ENCODE results near the gene RARA.
A peak's percentile ranks its signal among the peaks of the same experiment; 100 is the strongest.
"Not testable (repeated sequence)": the region's sequence is repeated elsewhere in the genome, so short reads cannot be mapped to it uniquely, and the experiment has no call there.

Gene RARA

GRCh38 chr17:40361063-40361924, 52.3 kb downstream of the RARA start:
- no peak for DNase-seq

GRCh38 chr17:40361925-40362695, 53.1 kb downstream of the RARA start:
- DNase-seq: no peak

GRCh38 chr17:40362696-40363110, 53.7 kb downstream of the RARA start:
- DNase-seq: peak; percentile 67

- DNase-seq: peak; percentile 37
These were observed 54.3 kb downstream of the RARA start for GRCh38 chr17:40363111-40363827.

- no peak for DNase-seq
These were observed 55.3 kb downstream of the RARA start, which contains the start of gene GJD3 for GRCh38 chr17:40364121-40364861. GJD3 (minus strand) TSS chr17:40364737; CDS start chr17:40363815, 922 bp downstream.

GRCh38 chr17:40364906-40365305, 55.9 kb downstream of the RARA start:
- DNase-seq: no peak

- DNase-seq: no peak
These were observed 57.3 kb downstream of the RARA start for GRCh38 chr17:40366076-40366860.

- no peak for DNase-seq
These were observed 58.0 kb downstream of the RARA start for GRCh38 chr17:40366861-40367518.

GRCh38 chr17:40367728-40368127, 58.7 kb downstream of the RARA start:
- not testable (repeated sequence) for DNase-seq

GRCh38 chr17:40369923-40370322, 60.9 kb downstream of the RARA start:
- DNase-seq: no peak

- no peak for DNase-seq
These were observed 62.4 kb downstream of the RARA start for GRCh38 chr17:40371261-40371929.

GRCh38 chr17:40372031-40372430, 63.1 kb downstream of the RARA start:
- no peak for DNase-seq

- DNase-seq: not testable (repeated sequence)
These were observed 63.7 kb downstream of the RARA start for GRCh38 chr17:40372644-40373043.

GRCh38 chr17:40373324-40373723, 64.3 kb downstream of the RARA start:
- DNase-seq: no peak

- no peak for DNase-seq
These were observed 65.0 kb downstream of the RARA start for GRCh38 chr17:40373999-40374398.

- DNase-seq: no peak
These were observed 66.0 kb downstream of the RARA start for GRCh38 chr17:40374821-40375498.

GRCh38 chr17:40375786-40376185, 66.8 kb downstream of the RARA start:
- not testable (repeated sequence) for DNase-seq

- DNase-seq: not testable (repeated sequence)
These were observed 67.6 kb downstream of the RARA start for GRCh38 chr17:40376541-40376940.

GRCh38 chr17:40377832-40378231, 68.9 kb downstream of the RARA start:
- no peak for DNase-seq

GRCh38 chr17:40378966-40379365, 70.0 kb downstream of the RARA start:
- no peak for DNase-seq
